GM19043 (cell line): Measurements from ENCODE around the gene PICALM.

Source experiments
- ATAC-seq: cut with Tn5 transposase; IDR thresholded peaks from one replicate; pipeline ENCODE4 v1.9.1; 2021; ENCODE audit warnings: low read depth; ENCODE audit not compliant: unreplicated experiment

Gene PICALM

GRCh38 chr11:86087256-86087655, 18.4 kb upstream of the PICALM start:
- ATAC-seq, result no peak

GRCh38 chr11:86081455-86081854, 12.6 kb upstream of the PICALM start:
- ATAC-seq, result no peak

- no peak for ATAC-seq
Observed at GRCh38 chr11:86079421-86079820, 10.5 kb upstream of the PICALM start.

- no peak for ATAC-seq
Observed at GRCh38 chr11:86073948-86074347, 5.1 kb upstream of the PICALM start.

GRCh38 chr11:86072211-86072610, 3.3 kb upstream of the PICALM start:
- no peak for ATAC-seq

GRCh38 chr11:86070142-86071056, 1.5 kb upstream of the PICALM start:
- no peak for ATAC-seq

GRCh38 chr11:86069408-86070101, 671 bp upstream of the PICALM start:
- ATAC-seq, result peak; percentile 47

GRCh38 chr11:86068138-86068871, 579 bp downstream of the PICALM start:
- peak; percentile 1 for ATAC-seq

GRCh38 chr11:86067851-86068137, 1.1 kb downstream of the PICALM start:
- no peak for ATAC-seq

- no peak for ATAC-seq
Observed at GRCh38 chr11:86067009-86067850, 1.7 kb downstream of the PICALM start.

- ATAC-seq, result no peak
Observed at GRCh38 chr11:86066657-86067008, 2.3 kb downstream of the PICALM start.

- ATAC-seq, result no peak
Observed at GRCh38 chr11:86066033-86066432, 2.9 kb downstream of the PICALM start.

- ATAC-seq, result no peak
Observed at GRCh38 chr11:86064220-86064803, 4.6 kb downstream of the PICALM start.

- no peak for ATAC-seq
Observed at GRCh38 chr11:86063536-86063935, 5.3 kb downstream of the PICALM start.

- no peak for ATAC-seq
Observed at GRCh38 chr11:86062719-86063118, 6.2 kb downstream of the PICALM start.

GRCh38 chr11:86061483-86062205, 7.2 kb downstream of the PICALM start:
- ATAC-seq, result no peak

- no peak for ATAC-seq
Observed at GRCh38 chr11:86060544-86060943, 8.3 kb downstream of the PICALM start.

GRCh38 chr11:86058360-86058759, 10.5 kb downstream of the PICALM start:
- ATAC-seq, result no peak

GRCh38 chr11:86056351-86056854, 12.5 kb downstream of the PICALM start:
- ATAC-seq, result no peak
